Measurements from ENCODE around the gene LIMK1. TPM values are rescaled to one million over a fixed set of nuclear protein-coding genes. Genes with fewer than 3 reads are reported as not detected.

LIMK1 gene
- total RNA-seq, 1 experiment from 2014 or later = 34.4 TPM

DNA sequence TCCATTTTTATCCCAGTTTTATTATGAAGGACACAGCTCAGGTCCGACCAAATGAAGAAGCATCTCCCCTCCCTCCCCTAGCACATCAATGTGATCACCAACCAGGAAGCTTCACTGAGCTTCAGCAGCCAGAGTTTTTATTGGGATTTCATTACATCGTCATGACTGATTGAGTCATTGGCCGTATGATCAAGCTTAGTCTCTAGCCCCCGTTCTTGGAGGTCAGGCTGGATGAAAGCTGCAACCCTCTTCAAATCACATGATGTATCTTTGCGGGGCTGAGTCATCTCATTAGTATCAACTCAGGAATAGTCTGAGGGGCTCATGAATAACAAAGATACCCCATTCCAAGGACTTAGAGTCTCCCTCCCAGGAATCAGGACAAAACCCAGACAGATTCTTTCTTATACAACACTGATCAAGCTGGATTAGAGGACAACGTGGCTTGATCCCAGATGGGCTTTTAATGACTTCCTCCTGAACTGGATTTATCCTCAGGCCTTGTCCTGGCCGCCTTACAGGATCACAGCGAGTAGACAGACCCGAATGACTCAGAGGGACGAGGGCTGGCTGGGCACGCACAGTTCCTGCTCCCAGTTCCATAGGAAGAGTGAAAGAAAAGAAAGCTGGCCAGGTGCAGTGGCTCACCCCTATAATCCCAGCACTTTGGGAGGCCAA lies 14.5 kb downstream of the LIMK1 start:
- no peak overlapping the region for H3K27ac Mint-ChIP-seq (ENCODE audit: unreplicated experiment)
- no peaks in the 10 kb centered on the region for H3K27me3 Mint-ChIP-seq (ENCODE audit: unreplicated experiment)
- H3K9me3 Mint-ChIP-seq (ENCODE audit: low read depth, unreplicated experiment) = no peaks in the 10 kb centered on the region
- no peak overlapping the region for H3K4me3 Mint-ChIP-seq (ENCODE audit: low read depth, unreplicated experiment)
- TF ChIP-seq, protein P1, sequence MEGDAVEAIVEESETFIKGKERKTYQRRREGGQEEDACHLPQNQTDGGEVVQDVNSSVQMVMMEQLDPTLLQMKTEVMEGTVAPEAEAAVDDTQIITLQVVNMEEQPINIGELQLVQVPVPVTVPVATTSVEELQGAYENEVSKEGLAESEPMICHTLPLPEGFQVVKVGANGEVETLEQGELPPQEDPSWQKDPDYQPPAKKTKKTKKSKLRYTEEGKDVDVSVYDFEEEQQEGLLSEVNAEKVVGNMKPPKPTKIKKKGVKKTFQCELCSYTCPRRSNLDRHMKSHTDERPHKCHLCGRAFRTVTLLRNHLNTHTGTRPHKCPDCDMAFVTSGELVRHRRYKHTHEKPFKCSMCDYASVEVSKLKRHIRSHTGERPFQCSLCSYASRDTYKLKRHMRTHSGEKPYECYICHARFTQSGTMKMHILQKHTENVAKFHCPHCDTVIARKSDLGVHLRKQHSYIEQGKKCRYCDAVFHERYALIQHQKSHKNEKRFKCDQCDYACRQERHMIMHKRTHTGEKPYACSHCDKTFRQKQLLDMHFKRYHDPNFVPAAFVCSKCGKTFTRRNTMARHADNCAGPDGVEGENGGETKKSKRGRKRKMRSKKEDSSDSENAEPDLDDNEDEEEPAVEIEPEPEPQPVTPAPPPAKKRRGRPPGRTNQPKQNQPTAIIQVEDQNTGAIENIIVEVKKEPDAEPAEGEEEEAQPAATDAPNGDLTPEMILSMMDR (IDR thresholded peaks at IDR 0.05; ENCODE audit: unreplicated experiment) = no peak
- H3K4me1 Mint-ChIP-seq (ENCODE audit: low read depth, unreplicated experiment) = peaks cover 11% of the 10 kb centered on the region
- no peak for DNase-seq
- H3K36me3 Mint-ChIP-seq (ENCODE audit: insufficient read depth, unreplicated experiment) = peaks cover 19% of the 10 kb centered on the region
- intact Hi-C loops (cut with micrococcal nuclease; ENCODE audit: unreplicated experiment) = no loop called here
- CTCF ChIA-PET = no interaction called here
- no TSS peak for BruUV-seq (replicated peaks)

- CTCF ChIA-PET = no interaction called here
- no peak overlapping the region for H3K4me3 Mint-ChIP-seq (ENCODE audit: low read depth, unreplicated experiment)
- BruUV-seq (replicated peaks) = no TSS peak
These were observed 15.4 kb downstream of the LIMK1 start for GRCh38 chr7:74099031-74099430.

GRCh38 chr7:74101061-74101681 lies 17.6 kb downstream of the LIMK1 start:
- BruUV-seq (replicated peaks) = no TSS peak
- CTCF ChIA-PET = no interaction called here
- Mint-ChIP-seq H3K4me1 (ENCODE audit: low read depth, unreplicated experiment) (no peaks in the 10 kb centered on the region), H3K27me3 (ENCODE audit: unreplicated experiment) (no peaks in the 10 kb centered on the region), H3K27ac (ENCODE audit: unreplicated experiment) (no peak overlapping the region), H3K36me3 (ENCODE audit: insufficient read depth, unreplicated experiment) (peaks cover 19% of the 10 kb centered on the region), H3K9me3 (ENCODE audit: low read depth, unreplicated experiment) (no peaks in the 10 kb centered on the region), H3K4me3 (ENCODE audit: low read depth, unreplicated experiment) (no peak overlapping the region)
- intact Hi-C loops (cut with micrococcal nuclease; ENCODE audit: unreplicated experiment) = no loop called here
- DNase-seq = no peak
- TF ChIP-seq, protein P1 (IDR thresholded peaks at IDR 0.05; ENCODE audit: unreplicated experiment) = no peak

More at GRCh38 chr7:74099031-74099430, 15.4 kb downstream of the LIMK1 start:
- intact Hi-C loops (cut with micrococcal nuclease; ENCODE audit: unreplicated experiment) = no loop called here
- H3K27ac Mint-ChIP-seq (ENCODE audit: unreplicated experiment) = no peak overlapping the region
- TF ChIP-seq, protein P1 (IDR thresholded peaks at IDR 0.05; ENCODE audit: unreplicated experiment) = no peak
- peaks cover 2% of the 10 kb centered on the region for H3K4me1 Mint-ChIP-seq (ENCODE audit: low read depth, unreplicated experiment)
- H3K9me3 Mint-ChIP-seq (ENCODE audit: low read depth, unreplicated experiment) = no peaks in the 10 kb centered on the region
- no peak for DNase-seq
- peaks cover 19% of the 10 kb centered on the region for H3K36me3 Mint-ChIP-seq (ENCODE audit: insufficient read depth, unreplicated experiment)
- no peaks in the 10 kb centered on the region for H3K27me3 Mint-ChIP-seq (ENCODE audit: unreplicated experiment)

- H3K4me3 Mint-ChIP-seq (ENCODE audit: low read depth, unreplicated experiment) = no peak overlapping the region
- intact Hi-C loops (cut with micrococcal nuclease; ENCODE audit: unreplicated experiment) = no loop called here
- CTCF ChIA-PET = no interaction called here
- BruUV-seq (replicated peaks) = no TSS peak
- DNase-seq = no peak
- H3K36me3 Mint-ChIP-seq (ENCODE audit: insufficient read depth, unreplicated experiment) = peaks cover 24% of the 10 kb centered on the region
- H3K4me1 Mint-ChIP-seq (ENCODE audit: low read depth, unreplicated experiment) = no peaks in the 10 kb centered on the region
- no peaks in the 10 kb centered on the region for H3K9me3 Mint-ChIP-seq (ENCODE audit: low read depth, unreplicated experiment)
- H3K27ac Mint-ChIP-seq (ENCODE audit: unreplicated experiment) = no peak overlapping the region
- TF ChIP-seq, protein P1 (IDR thresholded peaks at IDR 0.05; ENCODE audit: unreplicated experiment) = no peak
- no peaks in the 10 kb centered on the region for H3K27me3 Mint-ChIP-seq (ENCODE audit: unreplicated experiment)
These were observed 19.7 kb downstream of the LIMK1 start for GRCh38 chr7:74103219-74103772.

Data from Calu3 (cell line).